NT2/D1 (cell line): Measurements from ENCODE around the gene TPP2.

Source experiments
- SUZ12 ChIP-seq: IDR thresholded peaks from 2 replicates; pipeline ENCODE4 v1.6.1; 2011; ENCODE audit not compliant: insufficient read length, insufficient read depth; ENCODE audit errors: extremely low read depth
- YY1 ChIP-seq: IDR thresholded peaks from 2 replicates; pipeline ENCODE4 v1.6.1; 2011; ENCODE audit not compliant: insufficient read length, insufficient read depth
- ZNF274 ChIP-seq: IDR thresholded peaks from 2 replicates; pipeline ENCODE4 v1.6.1; 2011; ENCODE audit warnings: mild to moderate bottlenecking, low read depth, low read length

- TF ChIP-seq YY1 (no peak), SUZ12 (no peak), ZNF274 (no peak)
Measured at GRCh38 chr13:102683637-102684036, 86.9 kb downstream of the TPP2 start.
